IMR-90 (cell line): ENCODE measurements around the gene COL9A2. TPM values are rescaled to one million over a fixed set of nuclear protein-coding genes. Genes with fewer than 3 reads are reported as not detected.

Source experiments
- ATAC-seq: fragments of 200-7000 bp; cut with Tn5 transposase; 2 replicates; pipeline ENCODE4 v1.9.1; 2020; ENCODE audit warnings: low read depth, mild to moderate bottlenecking, moderate library complexity
- BruUV-seq: library from RNA; stranded (reverse); fragments of 400-500 nt; replicated peaks from 2 replicates; lab custom pipeline; 2021; lab: Mats Ljungman, UMichigan
- CTCF ChIA-PET: fragments of 300-600 bp; formaldehyde crosslinking; extraction: SDS; loops from one replicate; lab custom pipeline; 2021; ENCODE audit warnings: antibody characterized with exemption; lab: Yijun Ruan, JAX
- POLR2A ChIA-PET: fragments of 300-600 bp; sonication (Branson Sonifier 250); formaldehyde crosslinking; loops from one replicate; lab custom pipeline; 2022; ENCODE audit warnings: antibody characterized with exemption; ENCODE audit not compliant: unreplicated experiment; lab: Charles Lee
- DNase-seq: peaks from one replicate; pipeline ENCODE4 v3.0.0; 2013
- H2AFZ ChIP-seq: replicated peaks from 2 replicates; pipeline ENCODE3; 2013; ENCODE audit warnings: low read length, mild to moderate bottlenecking; ENCODE audit not compliant: poor library complexity
- H2AK5ac ChIP-seq: 2 replicates; pipeline ENCODE4 v1.6.1; 2013; ENCODE audit warnings: low read depth, low read length, inconsistent platforms
- H2AK9ac ChIP-seq: replicated peaks from 2 replicates; pipeline ENCODE3; 2013; ENCODE audit warnings: mild to moderate bottlenecking, low read depth, low read length, moderate library complexity; ENCODE audit not compliant: poor library complexity
- H2BK120ac ChIP-seq: 2 replicates; pipeline ENCODE4 v1.6.1; 2013; ENCODE audit warnings: low read depth, low read length, inconsistent platforms
- H2BK15ac ChIP-seq: 3 replicates; pipeline ENCODE4 v1.6.1; 2013; ENCODE audit warnings: low read depth, low read length, inconsistent platforms
- H2BK20ac ChIP-seq: 2 replicates; pipeline ENCODE4 v1.6.1; 2013; ENCODE audit warnings: low read depth, mild to moderate bottlenecking, inconsistent platforms, low read length, moderate library complexity
- H2BK5ac ChIP-seq: 2 replicates; pipeline ENCODE4 v1.6.1; 2013; ENCODE audit warnings: mild to moderate bottlenecking, low read depth, low read length, inconsistent platforms; ENCODE audit not compliant: poor library complexity, severe bottlenecking
- H3K14ac ChIP-seq: replicated peaks from 2 replicates; pipeline ENCODE4 v1.6.1; 2013; ENCODE audit warnings: low read depth, low read length, inconsistent platforms
- H3K18ac ChIP-seq: 2 replicates; pipeline ENCODE4 v1.6.1; 2013; ENCODE audit warnings: low read depth, low read length, control low read depth
- H3K23ac ChIP-seq: 2 replicates; pipeline ENCODE4 v1.6.1; 2013; ENCODE audit warnings: low read depth, low read length, inconsistent platforms
- H3K27ac ChIP-seq: 2 replicates; pipeline ENCODE4 v1.5.1; 2013; ENCODE audit warnings: mild to moderate bottlenecking, control low read depth, low read length; ENCODE audit not compliant: insufficient read depth
- H3K27me3 ChIP-seq: 2 replicates; pipeline ENCODE4 v1.6.1; 2013; ENCODE audit warnings: low read length; ENCODE audit not compliant: control insufficient read depth, insufficient read depth
- H3K36me3 ChIP-seq: 2 replicates; pipeline ENCODE4 v1.6.1; 2013; ENCODE audit warnings: low read length, mixed read lengths; ENCODE audit not compliant: control insufficient read depth, insufficient read depth
- H3K4ac ChIP-seq: 2 replicates; pipeline ENCODE4 v1.6.1; 2013; ENCODE audit warnings: low read depth, low read length, inconsistent platforms
- H3K4me1 ChIP-seq: 2 replicates; pipeline ENCODE4 v1.6.1; 2013; ENCODE audit warnings: low read length, mixed read lengths; ENCODE audit not compliant: control insufficient read depth, insufficient read depth
- H3K4me2 ChIP-seq: 2 replicates; pipeline ENCODE4 v1.6.1; 2013; ENCODE audit warnings: low read depth, mild to moderate bottlenecking, control low read depth, low read length, moderate library complexity
- H3K4me3 ChIP-seq: 2 replicates; pipeline ENCODE4 v1.5.1; 2013; ENCODE audit warnings: low read depth, mild to moderate bottlenecking, control low read depth, low read length, moderate library complexity; ENCODE audit not compliant: insufficient read depth
- H3K56ac ChIP-seq: 2 replicates; pipeline ENCODE4 v1.6.1; 2013; ENCODE audit warnings: low read length, inconsistent platforms; ENCODE audit not compliant: insufficient read depth; ENCODE audit errors: extremely low read depth
- H3K79me1 ChIP-seq, 2 experiments: 2 replicates each; pipeline ENCODE4 v1.6.1; 2013; ENCODE audit warnings: low read length in 2 of 2, inconsistent platforms in 1 of 2, low read depth in 1 of 2
- H3K9ac ChIP-seq: 2 replicates; pipeline ENCODE4 v1.6.1; 2013; ENCODE audit warnings: low read depth, low read length, control low read depth
- H3K9me1 ChIP-seq: 2 replicates; pipeline ENCODE4 v1.6.1; 2013; ENCODE audit warnings: low read length, inconsistent platforms; ENCODE audit not compliant: insufficient read depth
- H3K9me3 ChIP-seq: 2 replicates; pipeline ENCODE4 v1.6.1; 2013; ENCODE audit warnings: low read length; ENCODE audit not compliant: control insufficient read depth, insufficient read depth
- H4K20me1 ChIP-seq: 2 replicates; pipeline ENCODE4 v1.6.1; 2013; ENCODE audit warnings: low read length, inconsistent platforms; ENCODE audit not compliant: insufficient read depth
- H4K5ac ChIP-seq: 2 replicates; pipeline ENCODE4 v1.6.1; 2013; ENCODE audit warnings: mild to moderate bottlenecking, low read depth, low read length, control low read depth
- H4K8ac ChIP-seq, 2 experiments: 2 replicates each; pipeline ENCODE4 v1.6.1; 2013; ENCODE audit warnings: low read depth in 2 of 2, low read length in 2 of 2, control low read depth in 1 of 2, inconsistent platforms in 1 of 2
- H4K91ac ChIP-seq: 2 replicates; pipeline ENCODE4 v1.6.1; 2013; ENCODE audit warnings: low read depth, low read length, inconsistent platforms; ENCODE audit not compliant: insufficient read depth
- BHLHE40 ChIP-seq: fragments of 150-350 bp; IDR thresholded peaks from 2 replicates; pipeline ENCODE4 v1.6.1; 2016; ENCODE audit warnings: mild to moderate bottlenecking, low read depth, low read length
- CEBPB ChIP-seq: IDR thresholded peaks from 2 replicates; pipeline ENCODE4 v1.6.1; 2012; ENCODE audit warnings: low read depth, low read length, improper control_type of control experiment
- FOS ChIP-seq: fragments of 150-350 bp; IDR thresholded peaks from 2 replicates; pipeline ENCODE4 v1.6.1; 2016; ENCODE audit warnings: low read depth, low read length
- NFE2L2 ChIP-seq: fragments of 150-350 bp; IDR thresholded peaks from 2 replicates; pipeline ENCODE4 v1.6.1; 2016; ENCODE audit warnings: low read depth, mild to moderate bottlenecking, low read length
- RAD21 ChIP-seq: IDR thresholded peaks from 2 replicates; pipeline ENCODE4 v1.6.1; 2012; ENCODE audit warnings: low read length, improper control_type of control experiment
- RFX5 ChIP-seq: IDR thresholded peaks from 2 replicates; pipeline ENCODE4 v1.8.0; 2012; ENCODE audit warnings: low read depth, mild to moderate bottlenecking, low read length, moderate library complexity
- dilution Hi-C: fragments of 300-500 bp; cut with HindIII; formaldehyde crosslinking; loops from one replicate; pipeline ENCODE4 v1.14.3; 2018; ENCODE audit warnings: low sequenced_read_pairs; ENCODE audit not compliant: unreplicated experiment
- in situ Hi-C: fragments of 300-500 bp; cut with MboI; formaldehyde crosslinking; loops from 3 replicates; pipeline ENCODE4 v1.14.3; 2019; ENCODE audit warnings: low sequenced_read_pairs, inconsistent platforms, mixed read lengths
- intact Hi-C: fragments of 100-400 bp; cut with micrococcal nuclease; formaldehyde crosslinking; loops from 2 replicates; pipeline ENCODE4 v1.10.0; 2022
- polyA plus RNA-seq, 3 experiments: library from polyadenylated mRNA; depleted of rRNA; stranded (reverse); fragments of >200 nt; gene quantifications; 2 replicates each; pipeline ENCODE4 v1.2.3, GENCODE V29; 2012; ENCODE audit warnings: low replicate concordance in 1 of 3
- total RNA-seq: library from RNA; depleted of rRNA; stranded (reverse); fragments of >200 nt; gene quantifications from 2 replicates; pipeline ENCODE4 v1.2.3, GENCODE V29; 2012
- TF ChIP-seq, protein P1 (sequence below): fragments of 150-350 bp; IDR thresholded peaks from 2 replicates; pipeline ENCODE4 v1.6.1; 2017; ENCODE audit warnings: mild to moderate bottlenecking, antibody characterized with exemption, low read length, low read depth
- TF ChIP-seq, protein P2 (sequence below): conservative IDR thresholded peaks from 2 replicates; pipeline ENCODE4 v1.5.1; 2012; ENCODE audit warnings: mild to moderate bottlenecking, low read depth, low read length, improper control_type of control experiment

COL9A2 gene
- total and polyA plus RNA-seq, 2 of the 4 experiments (the other 2 are of a cell fraction): 0.90 to 1.6 TPM

DNA sequence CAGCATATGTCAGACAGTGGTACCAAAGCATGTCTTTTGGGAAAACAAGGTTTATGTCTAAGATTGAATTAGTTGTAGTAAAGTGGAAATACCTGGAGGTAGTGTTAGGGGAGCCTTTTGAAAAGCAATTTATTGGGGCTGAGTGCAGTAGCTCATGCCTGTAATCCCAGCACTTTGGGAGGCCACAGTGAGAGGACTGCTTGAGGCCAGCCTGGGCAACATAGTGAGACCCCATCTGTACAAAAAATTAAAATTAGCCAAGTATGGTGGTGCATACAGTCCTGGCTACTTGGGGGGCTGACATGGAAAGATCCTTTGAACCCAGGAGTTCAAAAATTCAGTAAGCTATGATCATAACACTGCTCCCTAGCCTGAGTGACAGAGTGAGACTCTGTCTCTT is 51.8 kb downstream of the COL9A2 start:
- H3K18ac ChIP-seq: no peak overlapping the region
- H2BK20ac ChIP-seq: no peak overlapping the region
- BruUV-seq: no TSS peak
- ChIA-PET POLR2A (no interaction called here), CTCF (interaction anchor here (0.6 kb wide), 1 partner anchor 174 kb away, joined by 6 read pairs; no protein-coding TSS in a partner anchor)
- in situ Hi-C loops: no loop called here
- H2BK15ac ChIP-seq: no peak overlapping the region
- no peak overlapping the region for H2AK9ac ChIP-seq
- no peak overlapping the region for H2BK120ac ChIP-seq
- H3K27me3 ChIP-seq: no peaks in the 10 kb centered on the region
- H3K9ac ChIP-seq: no peak overlapping the region
- TF ChIP-seq RAD21 (no peak), BHLHE40 (no peak), FOS (no peak), NFE2L2 (no peak), RFX5 (no peak), CEBPB (no peak)
- TF ChIP-seq, protein P1, sequence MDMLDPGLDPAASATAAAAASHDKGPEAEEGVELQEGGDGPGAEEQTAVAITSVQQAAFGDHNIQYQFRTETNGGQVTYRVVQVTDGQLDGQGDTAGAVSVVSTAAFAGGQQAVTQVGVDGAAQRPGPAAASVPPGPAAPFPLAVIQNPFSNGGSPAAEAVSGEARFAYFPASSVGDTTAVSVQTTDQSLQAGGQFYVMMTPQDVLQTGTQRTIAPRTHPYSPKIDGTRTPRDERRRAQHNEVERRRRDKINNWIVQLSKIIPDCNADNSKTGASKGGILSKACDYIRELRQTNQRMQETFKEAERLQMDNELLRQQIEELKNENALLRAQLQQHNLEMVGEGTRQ: no peak
- TF ChIP-seq, protein P2, sequence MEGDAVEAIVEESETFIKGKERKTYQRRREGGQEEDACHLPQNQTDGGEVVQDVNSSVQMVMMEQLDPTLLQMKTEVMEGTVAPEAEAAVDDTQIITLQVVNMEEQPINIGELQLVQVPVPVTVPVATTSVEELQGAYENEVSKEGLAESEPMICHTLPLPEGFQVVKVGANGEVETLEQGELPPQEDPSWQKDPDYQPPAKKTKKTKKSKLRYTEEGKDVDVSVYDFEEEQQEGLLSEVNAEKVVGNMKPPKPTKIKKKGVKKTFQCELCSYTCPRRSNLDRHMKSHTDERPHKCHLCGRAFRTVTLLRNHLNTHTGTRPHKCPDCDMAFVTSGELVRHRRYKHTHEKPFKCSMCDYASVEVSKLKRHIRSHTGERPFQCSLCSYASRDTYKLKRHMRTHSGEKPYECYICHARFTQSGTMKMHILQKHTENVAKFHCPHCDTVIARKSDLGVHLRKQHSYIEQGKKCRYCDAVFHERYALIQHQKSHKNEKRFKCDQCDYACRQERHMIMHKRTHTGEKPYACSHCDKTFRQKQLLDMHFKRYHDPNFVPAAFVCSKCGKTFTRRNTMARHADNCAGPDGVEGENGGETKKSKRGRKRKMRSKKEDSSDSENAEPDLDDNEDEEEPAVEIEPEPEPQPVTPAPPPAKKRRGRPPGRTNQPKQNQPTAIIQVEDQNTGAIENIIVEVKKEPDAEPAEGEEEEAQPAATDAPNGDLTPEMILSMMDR: no peak
- dilution Hi-C loops: no loop called here
- H2AFZ ChIP-seq: no peak overlapping the region
- no peaks in the 10 kb centered on the region for H3K9me3 ChIP-seq
- H2AK5ac ChIP-seq: no peak overlapping the region
- H3K4me2 ChIP-seq: no peak overlapping the region
- no peak overlapping the region for H3K14ac ChIP-seq
- no peak overlapping the region for H3K23ac ChIP-seq
- intact Hi-C loops: no loop called here
- H2BK5ac ChIP-seq: no peak overlapping the region
- no peak overlapping the region for H3K27ac ChIP-seq
- H3K4ac ChIP-seq: no peak overlapping the region
- peaks cover 18% of the 10 kb centered on the region for H3K36me3 ChIP-seq
- H3K9me1 ChIP-seq: peaks cover 9% of the 10 kb centered on the region
- H3K79me1 ChIP-seq: peaks cover 28 to 62% of the 10 kb centered on the region in 2 experiments
- no peak overlapping the region for H3K56ac ChIP-seq
- ATAC-seq (no peak), DNase-seq (no peak)
- peaks cover 7% of the 10 kb centered on the region for H3K4me1 ChIP-seq
- H3K4me3 ChIP-seq: no peak overlapping the region
- no peak overlapping the region for H4K5ac ChIP-seq
- peaks cover 9% of the 10 kb centered on the region for H4K20me1 ChIP-seq
- H4K91ac ChIP-seq: no peak overlapping the region
- no peak overlapping the region for H4K8ac ChIP-seq
